H1 (cell line): ENCODE measurements around the gene PCDH20. TPM values are rescaled to one million over a fixed set of nuclear protein-coding genes. Genes with fewer than 3 reads are reported as not detected.

ENCODE experiments used
- CTCF ChIA-PET: fragments of 300-600 bp; sonication (Branson Sonifier 250); formaldehyde crosslinking; loops from one replicate; lab custom pipeline; 2021; ENCODE audit not compliant: partially characterized antibody; lab: Charles Lee
- POLR2A ChIA-PET: fragments of 300-600 bp; sonication (Branson Sonifier 250); formaldehyde crosslinking; loops from one replicate; lab custom pipeline; 2021; ENCODE audit warnings: inconsistent platforms; ENCODE audit not compliant: partially characterized antibody; lab: Charles Lee
- DNase-seq, 2 experiments: peaks; one replicate each; pipeline versions ENCODE4 v3.0.0 to v3.0.0-alpha.2; 2010 to 2022; ENCODE audit warnings: low spot score in 2 of 2, low read depth in 1 of 2, mixed read lengths in 1 of 2
- FAIRE-seq: peaks from 2 replicates; lab custom pipeline; 2011; peaks lifted over from hg19 to GRCh38; lab: Jason Lieb, UNC
- H2AFZ ChIP-seq: 2 replicates; pipeline ENCODE4 v1.8.1; 2012; ENCODE audit warnings: low read length, inconsistent platforms
- H2AK5ac ChIP-seq: 2 replicates; pipeline ENCODE4 v1.6.1; 2013; ENCODE audit warnings: low read depth, low read length
- H2BK120ac ChIP-seq: replicated peaks from 2 replicates; pipeline ENCODE3; 2013; ENCODE audit warnings: low read depth, low read length, inconsistent platforms
- H2BK12ac ChIP-seq: 2 replicates; pipeline ENCODE4 v1.6.1; 2013; ENCODE audit warnings: low read depth, low read length
- H2BK15ac ChIP-seq: 2 replicates; pipeline ENCODE4 v1.6.1; 2013; ENCODE audit warnings: low read length
- H2BK20ac ChIP-seq: 2 replicates; pipeline ENCODE4 v1.6.1; 2013; ENCODE audit warnings: low read length
- H2BK5ac ChIP-seq: 2 replicates; pipeline ENCODE4 v1.6.1; 2013; ENCODE audit warnings: low read depth, low read length
- H3K14ac ChIP-seq: 2 replicates; pipeline ENCODE4 v1.6.1; 2013; ENCODE audit warnings: inconsistent platforms; ENCODE audit not compliant: insufficient read length
- H3K18ac ChIP-seq: 2 replicates; pipeline ENCODE4 v1.6.1; 2013; ENCODE audit warnings: low read length; ENCODE audit errors: extremely low read depth
- H3K23ac ChIP-seq: 2 replicates; pipeline ENCODE4 v1.6.1; 2013; ENCODE audit warnings: inconsistent platforms; ENCODE audit not compliant: insufficient read length
- H3K23me2 ChIP-seq: 2 replicates; pipeline ENCODE4 v1.6.1; 2013; ENCODE audit warnings: low read depth, low read length
- H3K27ac ChIP-seq: 2 replicates; pipeline ENCODE4 v1.6.1; 2011; ENCODE audit warnings: low read depth, low read length, inconsistent platforms
- H3K27me3 ChIP-seq, 4 experiments: replicated peaks in 1 of 4; 1 replicate in 1 of 4; 2 replicates in 3 of 4; pipeline versions ENCODE4 v1.6.1 to v1.8.1; 2011 to 2013; ENCODE audit warnings: low read length in 3 of 4, mild to moderate bottlenecking in 3 of 4, inconsistent platforms in 2 of 4, mixed read lengths in 2 of 4, moderate library complexity in 1 of 4; ENCODE audit not compliant: control insufficient read depth in 3 of 4, insufficient read depth in 3 of 4; ENCODE audit errors: extremely low read depth in 1 of 4
- H3K36me3 ChIP-seq, 4 experiments: 2 replicates each; pipeline versions ENCODE4 v1.6.1 to v1.8.1; 2011 to 2013; ENCODE audit warnings: mild to moderate bottlenecking in 4 of 4, low read length in 3 of 4, moderate library complexity in 2 of 4, control low read depth in 1 of 4, inconsistent platforms in 1 of 4; ENCODE audit not compliant: insufficient read depth in 4 of 4, control insufficient read depth in 2 of 4
- H3K4ac ChIP-seq: replicated peaks from 2 replicates; pipeline ENCODE3; 2013; ENCODE audit warnings: low read length, low read depth, mixed read lengths, inconsistent platforms; ENCODE audit not compliant: insufficient read length
- H3K4me1 ChIP-seq, 4 experiments: replicated peaks in 1 of 4; 1 replicate in 1 of 4; 2 replicates in 3 of 4; pipeline versions ENCODE4 v1.6.1 to v1.8.1; 2011 to 2013; ENCODE audit warnings: low read length in 3 of 4, inconsistent platforms in 2 of 4, mixed read lengths in 1 of 4; ENCODE audit not compliant: insufficient read depth in 4 of 4, control insufficient read depth in 3 of 4
- H3K4me2 ChIP-seq, 2 experiments: 2 replicates each; pipeline versions ENCODE4 v1.6.1 to v1.8.1; 2011 to 2013; ENCODE audit warnings: low read depth in 2 of 2, low read length in 2 of 2, control low read depth in 1 of 2, inconsistent platforms in 1 of 2, mild to moderate bottlenecking in 1 of 2; ENCODE audit not compliant: insufficient read depth in 1 of 2
- H3K4me3 ChIP-seq, 4 experiments: fragments of 200-600, 300-600 bp in 1 of 4; sonication (generic), shearing (Covaris generic), sonication (Bioruptor Twin) in 1 of 4; 2 replicates each; pipeline versions ENCODE4 v1.5.1 to v1.8.1; 2011 to 2016; ENCODE audit warnings: low read length in 4 of 4, low read depth in 3 of 4, control low read depth in 2 of 4, inconsistent platforms in 2 of 4, mild to moderate bottlenecking in 2 of 4, mixed read lengths in 1 of 4, moderate library complexity in 1 of 4; ENCODE audit not compliant: insufficient read depth in 2 of 4; ENCODE audit errors: extremely low read depth in 1 of 4
- H3K56ac ChIP-seq: replicated peaks from 2 replicates; pipeline ENCODE3; 2013; ENCODE audit warnings: low read depth, mild to moderate bottlenecking, mixed read lengths, low read length, inconsistent platforms; ENCODE audit not compliant: insufficient read length
- H3K79me1 ChIP-seq: 2 replicates; pipeline ENCODE4 v1.6.1; 2013; ENCODE audit warnings: low read depth, low read length, control low read depth
- H3K79me2 ChIP-seq, 2 experiments: 2 replicates each; pipeline versions ENCODE4 v1.6.1 to v1.8.1; 2012 to 2013; ENCODE audit warnings: low read length in 2 of 2, mild to moderate bottlenecking in 2 of 2, inconsistent platforms in 1 of 2; ENCODE audit not compliant: insufficient read depth in 2 of 2, control insufficient read depth in 1 of 2
- H3K9ac ChIP-seq, 4 experiments: replicated peaks in 1 of 4; 1 replicate in 1 of 4; 2 replicates in 3 of 4; pipeline versions ENCODE4 v1.6.1 to v1.8.1; 2011 to 2013; ENCODE audit warnings: low read depth in 3 of 4, low read length in 3 of 4, control low read depth in 2 of 4, mild to moderate bottlenecking in 2 of 4, moderate library complexity in 2 of 4, inconsistent platforms in 1 of 4; ENCODE audit errors: extremely low read depth in 1 of 4
- H3K9me3 ChIP-seq, 2 experiments: 2 replicates each; pipeline versions ENCODE4 v1.6.1 to v1.8.1; 2012 to 2013; ENCODE audit warnings: mild to moderate bottlenecking in 2 of 2, moderate library complexity in 2 of 2, control low read depth in 1 of 2, inconsistent platforms in 1 of 2, low read depth in 1 of 2, low read length in 1 of 2, mixed read lengths in 1 of 2; ENCODE audit not compliant: insufficient read depth in 2 of 2
- H4K20me1 ChIP-seq, 2 experiments: replicated peaks in 1 of 2; 2 replicates each; pipeline versions ENCODE3 to v1.8.1; 2011 to 2013; ENCODE audit warnings: inconsistent platforms in 2 of 2, low read length in 2 of 2, mild to moderate bottlenecking in 1 of 2; ENCODE audit not compliant: insufficient read depth in 2 of 2, control insufficient read depth in 1 of 2
- H4K5ac ChIP-seq: 2 replicates; pipeline ENCODE4 v1.6.1; 2013; ENCODE audit warnings: low read length, low read depth, mixed read lengths, inconsistent platforms; ENCODE audit not compliant: insufficient read length
- H4K8ac ChIP-seq: 2 replicates; pipeline ENCODE4 v1.8.0; 2013; ENCODE audit warnings: mild to moderate bottlenecking, moderate library complexity, low read length, inconsistent platforms; ENCODE audit not compliant: insufficient read depth; ENCODE audit errors: extremely low read depth
- H4K91ac ChIP-seq: replicated peaks from 2 replicates; pipeline ENCODE3; 2013; ENCODE audit warnings: low read length, mixed read lengths, inconsistent platforms; ENCODE audit not compliant: insufficient read length
- ATF3 ChIP-seq: IDR thresholded peaks from 2 replicates; pipeline ENCODE4 v1.6.1; 2011; ENCODE audit warnings: low read depth, mild to moderate bottlenecking, low read length; ENCODE audit not compliant: insufficient read depth
- BACH1 ChIP-seq: IDR thresholded peaks from 2 replicates; pipeline ENCODE4 v1.6.1; 2012; ENCODE audit warnings: low read length, improper control_type of control experiment
- CHD2 ChIP-seq: IDR thresholded peaks from 2 replicates; pipeline ENCODE4 v1.6.1; 2012; ENCODE audit warnings: low read length, improper control_type of control experiment
- CREB1 ChIP-seq: IDR thresholded peaks from 2 replicates; pipeline ENCODE4 v1.6.1; 2012; ENCODE audit warnings: inconsistent platforms
- HDAC2 ChIP-seq, 2 experiments: fragments of 300-600 bp in 1 of 2; sonication (generic) in 1 of 2; IDR thresholded peaks; 2 replicates each; pipeline ENCODE4 v1.6.1; 2011 to 2012; ENCODE audit warnings: low read depth in 2 of 2, low read length in 2 of 2, mild to moderate bottlenecking in 2 of 2, moderate library complexity in 2 of 2, borderline replicate concordance in 1 of 2, inconsistent platforms in 1 of 2
- KDM1A ChIP-seq: fragments of 200-600, 300-600 bp; sonication (generic); IDR thresholded peaks from 2 replicates; pipeline ENCODE4 v1.7.1; 2016; ENCODE audit warnings: mild to moderate bottlenecking, low read length, borderline replicate concordance
- PHF8 ChIP-seq: fragments of 200-600 bp; sonication (generic); conservative IDR thresholded peaks from 2 replicates; pipeline ENCODE4 v1.7.1; 2012; ENCODE audit warnings: low read depth, mild to moderate bottlenecking, inconsistent platforms, low read length, moderate library complexity
- POU5F1 ChIP-seq: IDR thresholded peaks from 2 replicates; pipeline ENCODE4 v1.6.1; 2011; ENCODE audit warnings: low read depth, mild to moderate bottlenecking, low read length, moderate library complexity
- RAD21 ChIP-seq, 2 experiments: IDR thresholded peaks in 1 of 2; conservative IDR thresholded peaks in 1 of 2; 2 replicates each; pipeline ENCODE4 v1.6.1; 2011; ENCODE audit warnings: low read depth in 2 of 2, low read length in 2 of 2, improper control_type of control experiment in 1 of 2, inconsistent platforms in 1 of 2, mild to moderate bottlenecking in 1 of 2, moderate library complexity in 1 of 2
- SIRT6 ChIP-seq: IDR thresholded peaks from one replicate; pipeline ENCODE4 v1.7.1; 2012; ENCODE audit warnings: low read length, inconsistent platforms
- SUZ12 ChIP-seq: fragments of 200-600 bp; sonication (generic); IDR thresholded peaks from 2 replicates; pipeline ENCODE4 v1.6.1; 2012; ENCODE audit warnings: mild to moderate bottlenecking, inconsistent platforms, low read length, moderate library complexity, mixed read lengths
- TAF1 ChIP-seq: IDR thresholded peaks from 2 replicates; pipeline ENCODE4 v1.6.1; 2011; ENCODE audit warnings: mild to moderate bottlenecking, low read depth, low read length
- TCF12 ChIP-seq: IDR thresholded peaks from 2 replicates; pipeline ENCODE4 v1.6.1; 2011; ENCODE audit warnings: low read depth, mild to moderate bottlenecking, low read length
- TEAD4 ChIP-seq: IDR thresholded peaks from 2 replicates; pipeline ENCODE4 v1.6.1; 2012; ENCODE audit warnings: low read depth, low read length, inconsistent platforms, mixed read lengths
- polyA plus RNA-seq, 7 experiments: library from polyadenylated mRNA; depleted of rRNA in 3 of 7; stranded (reverse) in 5 of 7; unstranded in 2 of 7; fragments of >200 nt in 5 of 7; fragments of 200-250 nt in 2 of 7; gene quantifications; 1 replicate in 5 of 7; 2 replicates in 1 of 7; 4 replicates in 1 of 7; pipeline versions ENCODE4 v1.2.1 to v1.2.3, GENCODE V29; 2011 to 2013; ENCODE audit warnings: missing spikeins in 2 of 7, mixed read lengths in 2 of 7
- total RNA-seq: library from RNA; stranded (reverse); fragmentation: NEBNext Ultra II Directional; extraction: Animal tissue kit (Norgen Biotek cat#: 25700); gene quantifications from 2 replicates; pipeline ENCODE4 v1.2.1, GENCODE V29; 2021

The PCDH20 gene
- total and polyA plus RNA-seq, 2 of the 8 experiments (the other 6 are each of a cell fraction or from before 2014, with no cell fraction given) = 0.65 to 2.2 TPM

- no peak for FAIRE-seq
- H3K56ac ChIP-seq = no peak overlapping the region
- POLR2A ChIA-PET = no interaction called here
Measured at GRCh38 chr13:61362522-61362921, 53.1 kb downstream of the PCDH20 start.

More at GRCh38 chr13:61362522-61362921, 53.1 kb downstream of the PCDH20 start:
- no peak overlapping the region for H3K27ac ChIP-seq
- no peaks in the 10 kb centered on the region for H3K79me2 ChIP-seq
- H3K14ac ChIP-seq = no peak overlapping the region
- CTCF ChIA-PET = no interaction called here
- no peaks in the 10 kb centered on the region for H3K23me2 ChIP-seq
- H2AK5ac ChIP-seq = no peak overlapping the region
- H3K36me3 ChIP-seq = no peaks in the 10 kb centered on the region
- H2BK20ac ChIP-seq = no peak overlapping the region
- H4K91ac ChIP-seq = no peak overlapping the region
- H4K8ac ChIP-seq = no peak overlapping the region
- H3K23ac ChIP-seq = no peak overlapping the region
- no peak for DNase-seq
- no peak overlapping the region for H4K5ac ChIP-seq
- H3K79me1 ChIP-seq = no peaks in the 10 kb centered on the region
- no peak for TF ChIP-seq KDM1A
- TF ChIP-seq HDAC2 (IDR thresholded peaks at IDR 0.05; ENCODE audit: borderline replicate concordance in 1 of 2, low read depth in 2 of 2, low read length in 2 of 2) = no peak
- TF ChIP-seq CHD2 = no peak
- TF ChIP-seq CREB1 = no peak
- no peak for TF ChIP-seq BACH1
- TF ChIP-seq RAD21 (IDR thresholded peaks at IDR 0.05 in 1 of 2, conservative IDR thresholded peaks at IDR 0.05 in 1 of 2; ENCODE audit: low read depth in 2 of 2, low read length in 2 of 2) = no peak
- TF ChIP-seq PHF8 = no peak
- TF ChIP-seq POU5F1 = no peak
- TF ChIP-seq TAF1 = no peak
- TF ChIP-seq ATF3 = no peak
- no peak for TF ChIP-seq SIRT6
- no peak for TF ChIP-seq SUZ12
- no peak for TF ChIP-seq TCF12
- TF ChIP-seq TEAD4 = no peak
- no peak overlapping the region for H2BK5ac ChIP-seq
- H4K20me1 ChIP-seq = no peaks in the 10 kb centered on the region
- no peak overlapping the region for H2BK120ac ChIP-seq
- H3K27me3 ChIP-seq = no peaks in the 10 kb centered on the region
- H3K4me1 ChIP-seq = peaks cover 0 to 2% (median 2%) of the 10 kb centered on the region in 4 experiments; a peak in 1 of 7 replicates
- H2BK15ac ChIP-seq = no peak overlapping the region
- H3K4ac ChIP-seq = no peak overlapping the region
- no peak overlapping the region for H3K9ac ChIP-seq
- no peak overlapping the region for H2AFZ ChIP-seq
- no peak overlapping the region for H2BK12ac ChIP-seq
- no peak overlapping the region for H3K18ac ChIP-seq
- no peaks in the 10 kb centered on the region for H3K9me3 ChIP-seq
- no peak overlapping the region for H3K4me3 ChIP-seq
- no peak overlapping the region for H3K4me2 ChIP-seq
